ENCODE measurements around the gene MGAT4B.

GRCh38 chr5:179765400-179765799 lies 41.3 kb downstream of the MGAT4B start:
- TF ChIP-seq RAD21 (IDR thresholded peaks at IDR 0.05), result no peak
- no peak for TF ChIP-seq EGR1 (IDR thresholded peaks at IDR 0.05; ENCODE audit: low read depth in 2 of 2)
- TF ChIP-seq CTCF (IDR thresholded peaks at IDR 0.05; ENCODE audit: low read depth, low read length, missing input control), result no peak
- TF ChIP-seq YY1 (IDR thresholded peaks at IDR 0.05), result no peak
